ENCODE results near the gene PLCB1.

DNA sequence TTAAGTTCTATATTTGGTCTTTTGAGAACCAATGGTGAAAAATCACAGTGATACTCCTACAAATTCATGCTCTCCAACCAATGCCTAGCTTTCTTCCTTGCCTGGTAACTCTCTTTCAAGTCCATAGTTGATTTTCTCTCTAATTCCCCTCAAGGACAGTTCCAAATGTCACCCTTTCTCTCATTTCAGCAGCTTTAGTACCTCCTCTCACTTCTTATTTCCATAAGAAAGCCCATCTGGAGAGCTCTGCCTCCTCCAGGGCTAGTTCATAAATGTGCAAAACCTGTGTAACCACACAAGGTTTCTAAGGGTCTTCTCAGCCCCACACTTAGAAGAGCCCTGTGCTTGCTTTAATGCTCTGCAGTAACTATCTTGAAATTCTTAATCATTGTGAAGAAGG is 781.4 kb downstream of the PLCB1 start:
- TF ChIP-seq, protein P1, sequence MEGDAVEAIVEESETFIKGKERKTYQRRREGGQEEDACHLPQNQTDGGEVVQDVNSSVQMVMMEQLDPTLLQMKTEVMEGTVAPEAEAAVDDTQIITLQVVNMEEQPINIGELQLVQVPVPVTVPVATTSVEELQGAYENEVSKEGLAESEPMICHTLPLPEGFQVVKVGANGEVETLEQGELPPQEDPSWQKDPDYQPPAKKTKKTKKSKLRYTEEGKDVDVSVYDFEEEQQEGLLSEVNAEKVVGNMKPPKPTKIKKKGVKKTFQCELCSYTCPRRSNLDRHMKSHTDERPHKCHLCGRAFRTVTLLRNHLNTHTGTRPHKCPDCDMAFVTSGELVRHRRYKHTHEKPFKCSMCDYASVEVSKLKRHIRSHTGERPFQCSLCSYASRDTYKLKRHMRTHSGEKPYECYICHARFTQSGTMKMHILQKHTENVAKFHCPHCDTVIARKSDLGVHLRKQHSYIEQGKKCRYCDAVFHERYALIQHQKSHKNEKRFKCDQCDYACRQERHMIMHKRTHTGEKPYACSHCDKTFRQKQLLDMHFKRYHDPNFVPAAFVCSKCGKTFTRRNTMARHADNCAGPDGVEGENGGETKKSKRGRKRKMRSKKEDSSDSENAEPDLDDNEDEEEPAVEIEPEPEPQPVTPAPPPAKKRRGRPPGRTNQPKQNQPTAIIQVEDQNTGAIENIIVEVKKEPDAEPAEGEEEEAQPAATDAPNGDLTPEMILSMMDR (IDR thresholded peaks at IDR 0.05; ENCODE audit: low read depth, low read length, poor library complexity, severe bottlenecking) = no peak
- no peak for TF ChIP-seq EZH2phosphoT487 (IDR thresholded peaks at IDR 0.05; ENCODE audit: borderline replicate concordance, low read length)
